SK-MEL-5 (cell line): Measurements from ENCODE around the gene ZNF608. TPM values are rescaled to one million over a fixed set of nuclear protein-coding genes. Genes with fewer than 3 reads are reported as not detected.
A peak's percentile ranks its signal among the peaks of the same experiment; 100 is the strongest.

Experiments
- DNase-seq: peaks from one replicate; pipeline ENCODE4 v3.0.0-alpha.2; 2016; ENCODE audit warnings: low read depth, low spot score
- in situ Hi-C: cut with HindIII; loops from 2 replicates; pipeline ENCODE4 v1.10.0; 2016; ENCODE audit warnings: low sequenced_read_pairs, high pct_unique_total_duplicates, low pct_unique_long_range_greater_than_20kb
- total RNA-seq: library from RNA; depleted of rRNA; stranded (reverse); fragments of >200 nt; shearing (Covaris generic); gene quantifications from 2 replicates; pipeline ENCODE4 v1.2.3, GENCODE V29; 2014

Gene ZNF608
- total RNA-seq, 1 experiment from 2014 or later: 10.9 TPM

GRCh38 chr5:124706051-124706450 is 40.4 kb downstream of the ZNF608 start:
- no peak for DNase-seq
- in situ Hi-C loops: no loop called here

- in situ Hi-C loops: no loop called here
- no peak for DNase-seq
Observed at GRCh38 chr5:124705577-124705976, 40.9 kb downstream of the ZNF608 start.

- no peak for DNase-seq
- in situ Hi-C loops: no loop called here
Observed at GRCh38 chr5:124704594-124705284, 41.7 kb downstream of the ZNF608 start.

- in situ Hi-C loops: no loop called here
- no peak for DNase-seq
Observed at GRCh38 chr5:124703995-124704394, 42.4 kb downstream of the ZNF608 start.

- in situ Hi-C loops: no loop called here
- peak; percentile 90 for DNase-seq
Observed at GRCh38 chr5:124702525-124702924, 43.9 kb downstream of the ZNF608 start.

- in situ Hi-C loops: no loop called here
Observed at GRCh38 chr5:124701873-124702425, 44.5 kb downstream of the ZNF608 start.

GRCh38 chr5:124701016-124701415 is 45.4 kb downstream of the ZNF608 start:
- in situ Hi-C loops: no loop called here
- DNase-seq: no peak

More at GRCh38 chr5:124701873-124702425, 44.5 kb downstream of the ZNF608 start:
- DNase-seq: no peak

GRCh38 chr5:124700333-124700732 is 46.1 kb downstream of the ZNF608 start:
- no peak for DNase-seq
- in situ Hi-C loops: no loop called here

GRCh38 chr5:124698770-124699169 is 47.7 kb downstream of the ZNF608 start:
- in situ Hi-C loops: no loop called here
- no peak for DNase-seq

GRCh38 chr5:124697933-124698591 is 48.4 kb downstream of the ZNF608 start:
- in situ Hi-C loops: no loop called here
- DNase-seq: peak; percentile 49

- DNase-seq: no peak
- in situ Hi-C loops: no loop called here
Observed at GRCh38 chr5:124697501-124697900, 48.9 kb downstream of the ZNF608 start.

- in situ Hi-C loops: no loop called here
- no peak for DNase-seq
Observed at GRCh38 chr5:124696898-124697297, 49.5 kb downstream of the ZNF608 start.
